ENCODE data around the gene SHROOM2. TPM values are rescaled to one million over a fixed set of nuclear protein-coding genes. Genes with fewer than 3 reads are reported as not detected.

SHROOM2 gene
- total RNA-seq, 1 experiment from 2014 or later, result 1.6 TPM

DNA sequence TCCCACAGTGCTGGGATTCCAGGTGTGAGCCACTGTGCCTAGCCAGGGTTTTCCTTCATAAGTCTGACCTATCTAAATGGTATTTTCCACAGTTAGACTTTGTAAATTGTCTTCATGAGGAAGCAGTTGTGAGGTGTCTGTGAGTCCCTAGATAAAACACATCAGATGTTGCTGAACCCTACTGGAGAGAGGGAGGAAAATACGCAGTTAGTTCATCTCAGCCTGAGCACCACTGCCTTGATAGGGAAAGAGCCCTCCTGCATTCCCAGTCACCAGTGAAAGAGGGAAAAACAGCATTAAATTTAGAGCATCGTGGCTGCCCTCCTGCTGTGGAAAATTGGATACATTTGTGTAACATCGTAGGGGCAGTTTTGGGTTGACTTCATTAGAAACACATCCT is 149.2 kb downstream of the SHROOM2 start:
- Histone ChIP-seq H3K36me3 (no peaks in the 10 kb centered on the region), H3K27me3 (no peaks in the 10 kb centered on the region), H3K9me3 (no peaks in the 10 kb centered on the region), H3K4me3 (no peak overlapping the region)
- no peak for DNase-seq

DNA sequence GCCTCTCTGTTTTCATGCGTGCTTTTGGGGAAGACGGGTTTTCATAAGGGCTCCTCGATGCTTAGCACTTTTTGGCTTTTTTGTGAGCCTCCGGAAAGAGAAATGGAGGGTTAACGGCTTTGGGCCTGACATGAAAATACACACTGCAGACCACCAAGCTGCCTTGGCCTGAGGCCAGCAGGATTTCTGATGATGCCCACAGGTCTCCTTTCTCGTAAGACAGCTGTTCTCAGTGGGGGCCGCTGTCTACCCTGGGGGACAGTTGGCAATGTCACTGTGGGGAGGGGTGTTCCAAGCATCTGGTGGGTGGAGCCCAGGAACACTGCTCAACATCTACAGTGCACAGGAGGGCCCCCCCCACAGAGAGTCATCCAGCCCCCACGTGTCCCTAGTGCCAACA is 151.5 kb downstream of the SHROOM2 start:
- Histone ChIP-seq H3K36me3 (no peaks in the 10 kb centered on the region), H3K4me3 (no peak overlapping the region), H3K9me3 (no peaks in the 10 kb centered on the region), H3K27me3 (no peaks in the 10 kb centered on the region)
- no peak for DNase-seq

DNA sequence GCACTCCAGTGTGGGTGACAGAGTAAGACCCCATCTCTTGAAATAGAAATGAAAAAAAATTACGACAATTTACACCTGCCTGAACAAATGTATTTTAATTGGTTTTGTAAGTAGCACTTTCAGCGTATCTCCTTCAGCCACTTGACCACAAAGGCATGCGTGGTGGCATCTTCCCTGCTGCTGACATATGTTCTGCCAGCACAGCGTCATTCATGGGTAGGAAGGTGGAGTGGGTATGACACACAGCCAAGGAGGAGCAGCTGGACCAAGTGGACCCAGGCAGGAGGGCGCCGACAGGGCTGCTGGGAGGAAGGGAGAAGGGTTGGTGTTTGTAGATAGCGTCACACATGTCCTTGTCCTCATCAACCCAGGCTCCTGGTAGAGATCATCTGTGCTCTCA is 152.3 kb downstream of the SHROOM2 start:
- DNase-seq, result no peak
- Histone ChIP-seq H3K9me3 (no peaks in the 10 kb centered on the region), H3K4me3 (no peak overlapping the region)

DNA sequence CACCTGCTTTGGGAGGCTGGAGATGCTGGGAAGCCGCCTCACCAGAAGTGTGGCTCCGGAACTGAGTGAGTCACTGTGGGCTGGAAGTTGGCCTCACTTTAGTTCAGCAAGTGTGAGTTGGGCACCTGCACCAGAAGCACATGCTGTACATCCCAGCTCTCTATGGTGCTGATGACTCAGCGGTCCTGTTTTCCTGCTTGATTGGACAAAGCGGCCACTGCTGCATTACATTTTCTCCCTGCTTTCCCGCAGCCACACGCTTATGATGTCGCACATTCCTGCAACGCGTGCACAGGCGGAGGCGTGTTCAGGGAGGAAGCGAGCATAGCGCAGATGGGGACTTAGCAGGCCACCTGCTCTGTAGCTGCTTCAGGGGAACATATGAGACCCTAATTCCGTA is 154.2 kb downstream of the SHROOM2 start:
- no peaks in the 10 kb centered on the region for H3K27me3 ChIP-seq
- no peaks in the 10 kb centered on the region for H3K36me3 ChIP-seq
- DNase-seq, result peak; percentile 43
- no peak overlapping the region for H3K4me3 ChIP-seq
- H3K9me3 ChIP-seq, result no peaks in the 10 kb centered on the region

More for the DNA sequence above, 152.3 kb downstream of the SHROOM2 start:
- Histone ChIP-seq H3K36me3 (no peaks in the 10 kb centered on the region), H3K27me3 (no peaks in the 10 kb centered on the region)

DNA sequence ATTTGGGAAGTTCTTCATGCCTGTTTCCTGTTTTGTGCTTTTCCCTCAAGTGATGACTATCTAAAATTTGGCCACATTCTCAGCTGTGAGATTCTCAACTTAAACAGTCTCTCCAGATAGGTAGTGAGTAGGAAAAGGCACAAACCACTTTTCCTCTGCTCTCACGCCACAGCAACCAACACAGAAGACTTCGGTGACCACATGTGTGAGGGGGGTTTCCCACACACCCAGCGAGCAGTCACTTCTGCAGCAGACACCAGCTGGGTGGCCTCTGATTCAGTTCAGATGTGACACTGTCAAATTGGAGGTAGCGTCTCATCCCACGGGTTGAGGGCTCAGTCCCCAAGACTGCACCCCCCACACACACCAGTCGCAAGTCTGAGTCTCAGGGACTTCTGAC is 155.9 kb downstream of the SHROOM2 start:
- Histone ChIP-seq H3K36me3 (no peaks in the 10 kb centered on the region), H3K4me3 (no peak overlapping the region), H3K27me3 (no peaks in the 10 kb centered on the region), H3K9me3 (no peaks in the 10 kb centered on the region)
- no peak for DNase-seq

DNA sequence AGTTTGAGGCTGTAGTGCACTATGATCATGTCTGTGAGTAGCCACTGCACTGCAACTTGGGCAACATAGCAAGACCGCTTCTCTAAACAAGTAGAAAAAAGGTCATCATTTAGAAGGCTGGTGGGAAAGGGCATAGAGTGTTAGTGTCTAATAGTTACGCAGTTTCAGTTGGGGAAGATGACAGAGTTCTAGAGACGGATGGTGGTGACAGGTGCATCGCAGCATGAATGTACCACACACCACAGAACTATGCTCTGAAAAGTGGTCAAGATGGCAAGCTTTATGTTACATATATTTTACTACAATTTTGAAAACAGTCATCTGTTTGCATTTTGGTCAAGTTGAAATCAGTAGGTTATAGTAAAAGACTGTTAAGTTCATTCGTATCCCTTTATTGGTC is 157.2 kb downstream of the SHROOM2 start:
- no peaks in the 10 kb centered on the region for H3K27me3 ChIP-seq
- no peak for DNase-seq
- no peaks in the 10 kb centered on the region for H3K9me3 ChIP-seq
- no peak overlapping the region for H3K4me3 ChIP-seq
- no peaks in the 10 kb centered on the region for H3K36me3 ChIP-seq

DNA sequence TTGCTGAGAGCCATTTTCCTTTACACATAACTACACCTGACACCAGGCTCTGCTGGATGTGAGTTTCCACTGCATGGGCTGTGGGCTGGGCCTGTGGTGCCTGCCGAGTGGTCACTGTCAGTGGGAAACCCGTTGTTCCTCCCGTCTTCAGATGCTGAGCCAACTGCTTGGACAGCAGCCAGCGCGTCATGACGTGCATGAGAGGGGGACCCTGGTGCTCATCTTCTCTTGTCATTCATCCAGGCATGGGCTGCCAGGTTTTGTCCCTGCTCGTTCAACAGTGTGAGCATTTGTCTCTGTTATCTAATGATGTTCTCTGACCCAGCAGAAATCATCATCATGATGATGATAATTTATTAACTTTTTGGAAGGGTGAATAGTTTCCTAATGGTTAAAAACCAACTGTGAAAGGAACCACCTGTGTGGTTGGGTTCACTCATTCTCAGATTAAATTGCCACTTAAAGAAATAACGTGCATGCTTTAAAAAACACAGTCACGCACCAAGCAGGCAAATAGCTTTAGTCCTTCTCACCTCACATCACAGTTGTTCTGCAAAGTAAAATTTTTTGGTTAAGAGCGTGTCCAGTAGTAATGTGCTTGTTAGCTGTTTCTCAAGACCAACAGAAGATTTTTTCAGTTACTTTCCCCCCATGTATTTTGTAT is 161.0 kb downstream of the SHROOM2 start:
- no peaks in the 10 kb centered on the region for H3K27me3 ChIP-seq
- H3K36me3 ChIP-seq, result no peaks in the 10 kb centered on the region
- no peak overlapping the region for H3K4me3 ChIP-seq
- no peaks in the 10 kb centered on the region for H3K9me3 ChIP-seq
- DNase-seq, result no peak

DNA sequence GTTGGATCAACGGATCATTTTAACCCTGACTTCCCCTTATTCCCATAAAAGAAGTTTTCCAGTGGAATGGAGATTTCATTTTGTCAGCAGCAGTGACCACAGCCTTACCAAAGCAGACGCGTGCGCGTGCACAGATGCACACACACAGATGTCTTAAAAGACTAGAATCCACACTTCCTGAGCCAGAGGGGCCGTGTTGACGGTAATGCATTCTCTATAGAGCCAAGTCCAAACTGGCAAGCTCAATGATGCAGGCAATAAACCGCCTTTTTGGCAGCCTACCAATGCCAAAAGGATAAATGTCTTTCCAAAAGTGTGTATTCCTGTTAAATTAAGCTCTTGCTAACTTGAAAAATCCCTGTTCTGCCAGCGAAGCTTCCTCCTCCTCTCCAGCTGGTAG is 162.2 kb downstream of the SHROOM2 start:
- H3K9me3 ChIP-seq, result no peaks in the 10 kb centered on the region
- peak; percentile 71 for DNase-seq
- H3K27me3 ChIP-seq, result no peaks in the 10 kb centered on the region
- H3K36me3 ChIP-seq, result no peaks in the 10 kb centered on the region
- no peak overlapping the region for H3K4me3 ChIP-seq

DNA sequence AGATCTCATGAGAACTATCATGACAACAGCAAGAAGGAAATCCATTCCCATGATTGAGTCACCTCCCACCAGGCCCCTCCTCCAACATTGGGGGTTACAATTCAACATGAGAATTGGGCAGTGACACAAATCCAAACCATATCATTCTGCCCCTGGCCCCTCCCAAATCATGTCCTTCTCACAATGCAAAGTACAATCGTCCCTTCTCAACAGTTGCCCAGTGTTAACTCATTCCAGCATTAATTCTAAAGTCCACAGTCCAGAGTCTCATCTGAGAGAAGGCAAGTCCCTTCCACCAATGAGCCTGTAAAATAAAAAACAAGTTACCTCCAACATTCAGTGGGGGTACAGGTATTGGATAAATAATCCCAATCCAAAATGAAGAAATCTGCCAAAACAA is 166.1 kb downstream of the SHROOM2 start:
- DNase-seq, result no peak
- no peaks in the 10 kb centered on the region for H3K9me3 ChIP-seq
- no peak overlapping the region for H3K4me3 ChIP-seq
- H3K27me3 ChIP-seq, result no peaks in the 10 kb centered on the region
- no peaks in the 10 kb centered on the region for H3K36me3 ChIP-seq

DNA sequence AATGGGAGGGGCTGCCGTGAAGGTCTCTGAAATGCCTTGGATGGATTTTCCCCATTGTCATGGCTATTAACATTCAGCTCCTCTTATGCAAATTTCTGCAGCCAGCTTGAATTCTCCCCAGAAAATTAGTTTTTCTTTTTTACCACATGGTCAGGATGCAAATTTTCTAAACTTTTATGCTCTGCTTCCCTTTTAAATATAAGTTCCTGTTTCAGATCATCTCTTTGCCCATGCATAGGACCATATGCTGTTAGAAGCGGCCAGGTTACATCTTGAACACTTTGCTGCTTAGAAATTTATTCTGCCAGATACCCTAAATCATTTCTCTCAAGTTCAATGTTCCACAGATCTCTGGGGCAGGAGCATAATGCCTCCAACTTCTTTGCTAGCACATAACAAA is 167.2 kb downstream of the SHROOM2 start:
- Histone ChIP-seq H3K4me3 (no peak overlapping the region), H3K36me3 (no peaks in the 10 kb centered on the region), H3K9me3 (no peaks in the 10 kb centered on the region), H3K27me3 (no peaks in the 10 kb centered on the region)
- no peak for DNase-seq

DNA sequence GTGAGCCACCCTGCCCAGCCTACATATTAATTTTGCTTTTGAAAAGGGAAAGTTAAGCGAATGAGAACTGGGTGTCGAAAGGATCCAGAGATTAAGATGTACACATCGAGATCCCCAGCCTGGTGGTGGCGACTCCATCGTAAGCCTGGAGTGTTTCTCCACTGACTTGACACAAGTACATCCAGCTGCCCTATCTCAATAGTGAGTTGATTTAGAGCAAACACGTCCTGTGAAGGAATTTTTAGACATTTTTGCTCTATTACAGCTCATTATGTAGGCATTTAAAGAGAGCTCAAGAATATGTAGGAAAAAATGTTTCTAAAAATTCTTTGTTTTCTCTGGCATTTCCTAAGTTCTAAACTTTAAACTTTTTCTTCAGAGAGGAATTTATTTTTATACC is 169.3 kb downstream of the SHROOM2 start:
- Histone ChIP-seq H3K36me3 (no peaks in the 10 kb centered on the region), H3K4me3 (no peak overlapping the region), H3K27me3 (no peaks in the 10 kb centered on the region), H3K9me3 (no peaks in the 10 kb centered on the region)
- no peak for DNase-seq

DNA sequence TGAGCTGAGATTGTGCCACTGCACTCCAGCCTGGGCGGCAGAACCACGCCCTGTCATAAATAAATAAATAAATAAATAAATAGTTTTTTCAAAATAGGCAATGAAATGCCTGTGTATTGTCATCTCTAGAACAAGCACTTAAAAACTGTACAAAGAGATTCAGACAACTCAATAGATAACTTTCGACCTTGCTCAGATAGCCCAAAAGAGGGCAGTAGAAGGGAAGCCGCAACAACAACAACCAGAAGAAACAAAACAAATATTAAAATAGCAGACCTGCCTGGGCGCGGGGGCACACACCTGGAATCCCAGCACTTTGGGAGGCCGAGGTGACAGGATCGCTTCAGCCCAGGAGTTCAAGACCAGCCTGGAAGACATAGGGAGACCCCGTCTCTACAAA is 171.5 kb downstream of the SHROOM2 start:
- Histone ChIP-seq H3K36me3 (no peaks in the 10 kb centered on the region), H3K27me3 (no peaks in the 10 kb centered on the region), H3K9me3 (no peaks in the 10 kb centered on the region), H3K4me3 (no peak overlapping the region)
- DNase-seq, result no peak

DNA sequence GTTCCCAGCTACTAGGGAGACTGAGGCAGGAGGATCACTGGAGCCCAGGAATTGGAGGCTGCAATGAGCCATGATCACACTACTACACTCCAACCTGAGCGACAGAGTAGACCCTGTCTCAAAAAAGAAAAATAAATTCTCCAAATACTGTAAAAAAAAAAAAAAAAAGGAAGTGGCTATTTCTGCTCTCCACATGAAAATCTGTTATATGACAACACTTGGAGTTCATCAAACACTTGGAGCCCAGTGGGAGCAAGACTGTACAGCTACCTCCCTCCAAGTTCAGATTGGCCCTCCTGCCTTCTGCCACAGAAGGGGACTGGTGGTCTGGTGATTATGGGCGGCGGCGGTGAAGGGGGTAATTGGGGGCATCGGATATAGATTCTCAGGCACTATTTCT is 172.0 kb downstream of the SHROOM2 start:
- H3K27me3 ChIP-seq, result no peaks in the 10 kb centered on the region
- H3K36me3 ChIP-seq, result no peaks in the 10 kb centered on the region
- DNase-seq, result no peak
- H3K9me3 ChIP-seq, result no peaks in the 10 kb centered on the region
- no peak overlapping the region for H3K4me3 ChIP-seq

DNA sequence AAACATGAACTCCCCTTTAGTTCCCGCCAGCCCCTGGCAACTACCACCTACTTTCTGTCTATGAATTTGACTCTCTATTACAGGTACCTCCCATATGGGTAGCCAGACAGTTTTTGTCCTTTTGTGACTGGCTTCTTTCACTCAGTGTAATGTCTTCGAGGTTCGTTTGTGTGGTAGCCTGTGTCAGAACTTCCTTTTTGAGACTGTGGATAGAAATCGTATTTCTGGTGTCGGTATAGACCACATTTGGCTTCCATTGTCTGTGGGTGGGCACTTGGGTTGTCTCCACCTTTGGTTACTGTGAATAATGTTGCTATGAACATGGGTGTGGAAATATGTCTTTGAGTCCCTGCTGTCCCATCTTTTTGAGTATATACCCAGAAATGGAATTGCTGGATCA is 175.5 kb downstream of the SHROOM2 start:
- H3K27me3 ChIP-seq, result no peaks in the 10 kb centered on the region
- H3K36me3 ChIP-seq, result no peaks in the 10 kb centered on the region
- H3K4me3 ChIP-seq, result no peak overlapping the region
- no peaks in the 10 kb centered on the region for H3K9me3 ChIP-seq
- DNase-seq, result no peak

DNA sequence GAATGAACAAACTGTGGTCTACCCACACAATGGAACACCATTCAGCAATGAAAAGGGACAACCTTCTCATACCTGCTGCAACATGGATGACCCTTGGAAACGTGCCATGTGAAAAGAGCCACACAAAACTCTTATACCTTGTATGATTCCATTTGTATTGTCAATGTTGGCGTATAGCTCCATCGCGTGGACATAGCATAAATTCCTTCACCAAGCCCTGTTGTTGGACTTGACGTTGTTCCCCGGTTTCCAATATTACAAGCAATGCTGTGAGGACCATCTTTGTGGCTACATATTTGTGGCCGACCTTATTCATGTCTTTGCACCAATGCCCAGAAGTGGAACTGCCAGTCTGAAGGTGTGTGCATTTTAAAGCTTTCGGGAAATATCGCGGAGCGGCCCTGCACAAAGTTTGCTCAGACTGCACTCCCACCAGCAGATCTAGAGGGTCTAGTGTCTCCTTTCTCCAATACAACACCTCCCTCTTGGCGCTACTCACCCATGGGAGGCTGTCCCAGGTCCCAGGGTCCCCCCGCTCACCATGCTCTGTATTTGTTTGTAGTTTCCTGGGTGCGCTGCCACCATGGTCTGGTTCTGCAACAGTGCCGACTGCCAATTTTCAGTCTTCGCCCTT is 180.7 kb downstream of the SHROOM2 start, which contains the start of gene CLDN34:
CLDN34 (plus strand) TSS at position 584 of the 634 bp plus-strand sequence; CDS start at position 584, 0 bp downstream.
- DNase-seq, result no peak
- Histone ChIP-seq H3K9me3 (no peaks in the 10 kb centered on the region), H3K27me3 (no peaks in the 10 kb centered on the region), H3K36me3 (no peaks in the 10 kb centered on the region), H3K4me3 (no peak within 1 kb of the TSS)

DNA sequence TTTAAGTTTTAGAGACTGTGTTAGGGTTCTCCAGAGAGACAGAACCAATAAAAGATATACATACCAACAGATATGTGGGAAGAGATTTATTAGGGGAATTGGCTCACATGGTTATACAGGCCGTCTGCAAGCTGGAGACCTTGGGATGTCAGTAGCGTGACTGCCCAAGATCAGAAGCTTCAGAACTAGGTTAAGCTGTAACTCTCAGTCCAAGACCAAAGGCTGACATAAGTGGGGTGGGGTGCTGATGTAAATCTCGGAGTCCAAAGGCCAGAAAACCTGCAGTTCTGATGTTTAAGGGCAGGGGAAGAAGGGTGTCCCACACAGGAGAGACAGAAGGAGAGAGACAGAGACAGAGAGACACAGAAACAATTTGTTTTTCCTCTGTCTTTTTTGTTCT is 191.4 kb downstream of the SHROOM2 start:
- Histone ChIP-seq H3K9me3 (no peaks in the 10 kb centered on the region), H3K27me3 (no peaks in the 10 kb centered on the region), H3K36me3 (no peaks in the 10 kb centered on the region), H3K4me3 (no peak overlapping the region)
- no peak for DNase-seq

DNA sequence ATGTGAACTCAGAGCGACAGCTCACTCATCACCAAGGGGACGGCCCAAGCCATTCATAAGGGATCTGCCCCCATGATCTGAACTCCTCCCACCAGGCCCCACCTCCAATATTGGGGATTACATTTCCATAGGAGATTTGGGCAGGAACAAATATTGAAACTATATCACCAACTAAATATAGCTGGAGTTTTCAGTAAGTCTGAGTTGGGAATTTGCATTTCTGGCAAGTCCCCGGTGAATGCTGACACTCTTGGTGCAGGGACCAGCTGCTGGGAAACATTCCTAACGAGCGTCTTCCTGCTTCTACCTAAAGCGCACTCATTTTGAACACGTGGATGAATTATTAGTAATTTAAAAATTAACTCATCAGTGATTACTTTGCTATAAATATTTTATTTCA is 194.2 kb downstream of the SHROOM2 start:
- Histone ChIP-seq H3K36me3 (no peaks in the 10 kb centered on the region), H3K9me3 (no peaks in the 10 kb centered on the region), H3K4me3 (no peak overlapping the region), H3K27me3 (no peaks in the 10 kb centered on the region)
- no peak for DNase-seq

DNA sequence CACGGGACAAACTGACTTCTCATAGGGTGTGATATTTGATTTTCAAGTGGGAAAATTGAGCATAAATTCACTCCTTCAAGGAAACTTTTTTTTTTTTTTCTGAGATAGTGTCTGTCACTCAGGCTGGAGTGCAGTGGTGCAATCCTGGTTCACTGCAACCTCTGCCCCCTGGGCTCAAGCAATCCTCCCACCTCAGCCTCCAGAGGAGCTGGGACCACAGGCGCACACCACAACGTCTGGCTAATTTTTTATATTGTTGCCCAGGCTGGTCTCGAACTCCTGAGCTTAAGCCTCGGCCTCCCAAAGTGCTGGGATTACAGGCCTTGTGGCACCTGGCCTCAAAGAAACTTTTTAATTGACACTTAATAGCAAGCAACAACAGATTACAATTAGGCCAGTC is 194.7 kb downstream of the SHROOM2 start:
- Histone ChIP-seq H3K27me3 (no peaks in the 10 kb centered on the region), H3K4me3 (no peak overlapping the region), H3K9me3 (no peaks in the 10 kb centered on the region), H3K36me3 (no peaks in the 10 kb centered on the region)
- DNase-seq, result no peak

Measured in MG63 (cell line).